Fibroblast of lung (primary cell): Measurements from ENCODE around the gene PTK7. TPM values are rescaled to one million over a fixed set of nuclear protein-coding genes. Genes with fewer than 3 reads are reported as not detected.

Experiments used
- DNase-seq, 2 donors: peaks; one replicate each; pipeline versions ENCODE4 v3.0.0 to v3.0.0-alpha.2; 2010; ENCODE audit warnings: low read depth in 2 of 2
- H2AFZ ChIP-seq: 2 replicates; pipeline ENCODE4 v1.5.1; 2012; ENCODE audit warnings: low read length, control low read depth, inconsistent platforms
- H3K27ac ChIP-seq: 2 replicates; pipeline ENCODE4 v1.5.1; 2011; ENCODE audit warnings: low read length, control low read depth; ENCODE audit not compliant: insufficient read depth
- H3K27me3 ChIP-seq: 2 replicates; pipeline ENCODE4 v1.5.1; 2011; ENCODE audit warnings: mild to moderate bottlenecking, low read length; ENCODE audit not compliant: control insufficient read depth, insufficient read depth
- H3K36me3 ChIP-seq: 2 replicates; pipeline ENCODE4 v1.5.1; 2011; ENCODE audit warnings: low read length; ENCODE audit not compliant: control insufficient read depth, insufficient read depth
- H3K4me1 ChIP-seq: 2 replicates; pipeline ENCODE4 v1.5.1; 2011; ENCODE audit warnings: low read length; ENCODE audit not compliant: control insufficient read depth, insufficient read depth; ENCODE audit errors: extremely low read depth
- H3K4me2 ChIP-seq: 2 replicates; pipeline ENCODE4 v1.5.1; 2011; ENCODE audit warnings: low read length, control low read depth; ENCODE audit not compliant: insufficient read depth; ENCODE audit errors: extremely low read depth
- H3K4me3 ChIP-seq, 4 experiments: fragments of 200-600 bp in 1 of 4; sonication (generic) in 1 of 4; replicated peaks in 1 of 4; 2 replicates each; pipeline ENCODE4 v1.5.1; 2011 to 2016; ENCODE audit warnings: low read length in 4 of 4, low read depth in 3 of 4, mild to moderate bottlenecking in 3 of 4, control low read depth in 2 of 4, inconsistent platforms in 1 of 4, mixed read lengths in 1 of 4; ENCODE audit not compliant: insufficient read depth in 1 of 4; ENCODE audit errors: control extremely low read depth in 1 of 4
- H3K79me2 ChIP-seq: 2 replicates; pipeline ENCODE4 v1.5.1; 2012; ENCODE audit warnings: mild to moderate bottlenecking, low read length, inconsistent platforms; ENCODE audit not compliant: control insufficient read depth, insufficient read depth
- H3K9ac ChIP-seq: 2 replicates; pipeline ENCODE4 v1.5.1; 2011; ENCODE audit warnings: mild to moderate bottlenecking, low read length, control low read depth; ENCODE audit not compliant: insufficient read depth
- H3K9me3 ChIP-seq: 2 replicates; pipeline ENCODE4 v1.5.1; 2012; ENCODE audit warnings: low read depth, low read length; ENCODE audit not compliant: control insufficient read depth, insufficient read depth
- H4K20me1 ChIP-seq: 2 replicates; pipeline ENCODE4 v1.5.1; 2011; ENCODE audit warnings: low read length; ENCODE audit not compliant: control insufficient read depth, insufficient read depth; ENCODE audit errors: extremely low read depth
- EZH2 ChIP-seq: IDR thresholded peaks from 2 replicates; pipeline ENCODE4 v1.5.1; 2012; ENCODE audit warnings: low read length, control low read depth, mild to moderate bottlenecking; ENCODE audit errors: missing control alignments
- polyA minus RNA-seq: library from RNA; depleted of rRNA, polyadenylated mRNA; stranded (reverse); fragments of >200 nt; gene quantifications from 2 replicates; pipeline ENCODE4 v1.2.3, GENCODE V29; 2011; ENCODE audit warnings: low replicate concordance
- polyA plus RNA-seq, 2 donors: library from polyadenylated mRNA; depleted of rRNA in 1 of 2; stranded (reverse) in 1 of 2; unstranded in 1 of 2; fragments of >200 nt; gene quantifications; 2 replicates each; pipeline ENCODE4 v1.2.1, GENCODE V29; 2011 to 2012; ENCODE audit warnings: missing spikeins in 1 of 2
- total RNA-seq: library from RNA; depleted of rRNA; stranded (reverse); fragments of >200 nt; gene quantifications from 2 replicates; pipeline ENCODE4 v1.2.1, GENCODE V29; 2014
- TF ChIP-seq, protein P1 (sequence below), 2 donors: IDR thresholded peaks in 1 of 2; conservative IDR thresholded peaks in 1 of 2; 1 replicate in 1 of 2; 2 replicates in 1 of 2; pipeline ENCODE4 v1.5.1; 2011 to 2012; ENCODE audit warnings: low read length in 2 of 2, control low read depth in 1 of 2, inconsistent platforms in 1 of 2, low read depth in 1 of 2, mild to moderate bottlenecking in 1 of 2

Gene PTK7
- 145 and 159 TPM in 2 replicates for total RNA-seq
- 51.9 and 149 TPM in 2 replicates for polyA plus RNA-seq
- polyA plus RNA-seq (2012): 56.7 and 156 TPM in 2 replicates
- 103 and 333 TPM in 2 replicates for polyA minus RNA-seq

DNA sequence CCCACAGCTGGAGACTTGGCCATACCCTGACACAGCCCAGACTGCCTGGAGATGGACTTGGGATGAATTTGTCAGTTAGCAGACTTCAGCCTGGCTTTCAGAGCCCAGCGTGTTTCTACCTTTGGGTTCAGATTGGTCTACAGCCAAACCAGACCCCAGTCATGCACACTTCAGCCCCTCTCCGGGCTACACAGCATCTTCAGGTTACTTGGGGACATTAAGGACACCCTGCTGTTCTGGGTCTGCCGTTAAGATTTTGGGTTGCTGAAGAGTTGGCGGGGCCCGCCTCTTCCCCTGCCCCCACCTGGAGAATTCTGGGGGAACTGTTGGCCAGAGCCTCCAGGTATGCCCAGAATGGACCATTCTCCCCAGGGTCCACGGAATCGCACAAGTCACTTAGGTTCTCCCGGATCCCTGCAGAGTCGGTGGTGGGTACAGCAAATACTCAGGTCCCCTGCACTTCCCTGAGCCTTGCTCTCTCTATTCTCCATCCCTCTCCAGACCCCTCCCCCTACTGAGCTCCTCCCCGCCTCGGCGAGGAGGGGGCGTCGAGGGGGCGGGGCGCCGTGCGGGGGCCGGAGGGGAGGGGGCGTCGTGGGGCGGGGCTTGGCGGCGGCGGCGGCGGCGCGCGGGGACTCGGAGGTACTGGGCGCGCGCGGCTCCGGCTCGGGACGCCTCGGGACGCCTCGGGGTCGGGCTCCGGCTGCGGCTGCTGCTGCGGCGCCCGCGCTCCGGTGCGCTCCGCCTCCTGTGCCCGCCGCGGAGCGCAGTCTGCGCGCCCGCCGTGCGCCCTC is at the start of gene PTK7:
Gene PTK7 (plus strand): TSS at position 645 of the 794 bp plus-strand sequence. CDS start 175 bp downstream, outside the sequence.
- peaks cover 2% of the 10 kb centered on the region for H3K36me3 ChIP-seq
- peaks cover 5% of the 10 kb centered on the region for H3K79me2 ChIP-seq
- peak within 1 kb of the TSS; percentile 83 for H3K4me2 ChIP-seq
- H3K9ac ChIP-seq: peak within 1 kb of the TSS; percentile 84
- peak within 1 kb of the TSS; percentile 69 to 83 (median 78) for H3K4me3 ChIP-seq
- no peaks in the 10 kb centered on the region for H3K27me3 ChIP-seq
- no peaks in the 10 kb centered on the region for H4K20me1 ChIP-seq
- no peaks in the 10 kb centered on the region for H3K9me3 ChIP-seq
- TF ChIP-seq, protein P1, sequence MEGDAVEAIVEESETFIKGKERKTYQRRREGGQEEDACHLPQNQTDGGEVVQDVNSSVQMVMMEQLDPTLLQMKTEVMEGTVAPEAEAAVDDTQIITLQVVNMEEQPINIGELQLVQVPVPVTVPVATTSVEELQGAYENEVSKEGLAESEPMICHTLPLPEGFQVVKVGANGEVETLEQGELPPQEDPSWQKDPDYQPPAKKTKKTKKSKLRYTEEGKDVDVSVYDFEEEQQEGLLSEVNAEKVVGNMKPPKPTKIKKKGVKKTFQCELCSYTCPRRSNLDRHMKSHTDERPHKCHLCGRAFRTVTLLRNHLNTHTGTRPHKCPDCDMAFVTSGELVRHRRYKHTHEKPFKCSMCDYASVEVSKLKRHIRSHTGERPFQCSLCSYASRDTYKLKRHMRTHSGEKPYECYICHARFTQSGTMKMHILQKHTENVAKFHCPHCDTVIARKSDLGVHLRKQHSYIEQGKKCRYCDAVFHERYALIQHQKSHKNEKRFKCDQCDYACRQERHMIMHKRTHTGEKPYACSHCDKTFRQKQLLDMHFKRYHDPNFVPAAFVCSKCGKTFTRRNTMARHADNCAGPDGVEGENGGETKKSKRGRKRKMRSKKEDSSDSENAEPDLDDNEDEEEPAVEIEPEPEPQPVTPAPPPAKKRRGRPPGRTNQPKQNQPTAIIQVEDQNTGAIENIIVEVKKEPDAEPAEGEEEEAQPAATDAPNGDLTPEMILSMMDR (conservative IDR thresholded peaks at IDR 0.05 in 1 of 2, IDR thresholded peaks at IDR 0.05 in 1 of 2; ENCODE audit: low read depth in 1 of 2, low read length in 2 of 2): no peak
- TF ChIP-seq EZH2: no peak
- no peak within 1 kb of the TSS for H2AFZ ChIP-seq
- H3K4me1 ChIP-seq: peaks cover 18% of the 10 kb centered on the region
- peak; percentile 63 to 71 for DNase-seq
- H3K27ac ChIP-seq: peak within 1 kb of the TSS; percentile 63

DNA sequence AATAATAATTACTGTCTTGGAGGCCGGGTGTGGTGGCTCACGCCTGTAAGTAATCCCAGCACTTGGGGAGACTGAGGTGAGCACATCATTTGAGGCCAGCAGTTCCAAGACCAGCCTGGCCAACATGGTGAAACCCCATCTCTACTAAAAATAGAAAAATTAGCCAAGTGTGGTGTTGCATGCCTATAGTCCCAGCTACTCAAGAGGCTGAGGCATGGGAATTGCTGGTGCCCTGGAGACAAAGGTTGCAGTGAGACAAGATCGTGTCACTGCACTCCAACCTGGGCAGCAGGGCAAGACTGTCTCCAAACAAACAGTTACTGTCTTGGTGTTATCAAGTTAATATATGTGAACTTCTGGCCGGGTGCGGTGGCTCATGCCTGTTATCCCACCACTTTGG is 49.7 kb upstream of the PTK7 start:
- H3K4me3 ChIP-seq: no peak overlapping the region
- DNase-seq: no peak
- no peaks in the 10 kb centered on the region for H3K27me3 ChIP-seq
- no peaks in the 10 kb centered on the region for H3K4me1 ChIP-seq
- H3K27ac ChIP-seq: no peak overlapping the region
- no peaks in the 10 kb centered on the region for H4K20me1 ChIP-seq
- H3K36me3 ChIP-seq: peaks cover 21% of the 10 kb centered on the region
- no peak overlapping the region for H3K4me2 ChIP-seq
- no peaks in the 10 kb centered on the region for H3K9me3 ChIP-seq
- H3K9ac ChIP-seq: no peak overlapping the region
- H3K79me2 ChIP-seq: peaks cover 32% of the 10 kb centered on the region
- no peak overlapping the region for H2AFZ ChIP-seq
- TF ChIP-seq EZH2: no peak
- TF ChIP-seq, protein P1 (conservative IDR thresholded peaks at IDR 0.05 in 1 of 2, IDR thresholded peaks at IDR 0.05 in 1 of 2; ENCODE audit: low read depth in 1 of 2, low read length in 2 of 2): no peak

DNA sequence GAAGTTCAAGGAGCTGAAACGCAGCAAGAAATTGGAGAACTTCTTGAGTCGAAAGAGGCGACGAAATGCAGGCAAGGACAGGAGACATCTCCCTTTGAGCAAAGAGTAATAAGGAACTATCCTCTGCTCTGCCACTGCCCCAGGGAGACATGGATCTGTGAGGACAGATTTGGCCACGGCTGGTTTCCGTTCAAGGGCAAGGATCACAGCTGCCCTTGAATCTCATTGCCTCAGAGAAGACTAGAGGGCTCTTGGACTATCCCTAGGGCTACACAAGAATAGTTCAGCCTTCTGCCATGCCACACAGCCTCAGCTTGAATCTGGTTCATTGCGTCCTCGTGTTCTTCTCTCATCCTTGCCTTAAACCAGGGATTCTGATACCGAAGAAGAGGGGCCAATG is 47.0 kb upstream of the PTK7 start:
- H3K79me2 ChIP-seq: peaks cover 10% of the 10 kb centered on the region
- H2AFZ ChIP-seq: no peak overlapping the region
- H3K36me3 ChIP-seq: peaks cover 19% of the 10 kb centered on the region
- DNase-seq: no peak
- H3K4me2 ChIP-seq: no peak overlapping the region
- H3K4me3 ChIP-seq: no peak overlapping the region
- H3K4me1 ChIP-seq: no peaks in the 10 kb centered on the region
- H3K27me3 ChIP-seq: no peaks in the 10 kb centered on the region
- H3K9ac ChIP-seq: no peak overlapping the region
- H3K9me3 ChIP-seq: no peaks in the 10 kb centered on the region
- H3K27ac ChIP-seq: no peak overlapping the region
- TF ChIP-seq EZH2: no peak
- TF ChIP-seq, protein P1 (conservative IDR thresholded peaks at IDR 0.05 in 1 of 2, IDR thresholded peaks at IDR 0.05 in 1 of 2; ENCODE audit: low read depth in 1 of 2, low read length in 2 of 2): no peak
- no peaks in the 10 kb centered on the region for H4K20me1 ChIP-seq
